Stimulated activated CD4-positive, alpha-beta T cell treated with anti-CD3 and anti-CD28 coated beads, Interleukin-4, amount 100 ng/mL, for 24 hours (primary cell): ENCODE results near the gene SRSF8.
"Not testable (repeated sequence)": the region's sequence is repeated elsewhere in the genome, so short reads cannot be mapped to it uniquely, and the experiment has no call there.

Experiments used
- DNase-seq: peaks from one replicate; pipeline ENCODE4 v3.0.0-alpha.2; 2020

The SRSF8 gene

GRCh38 chr11:95098826-95099225 is 32.1 kb downstream of the SRSF8 start:
- no peak for DNase-seq

GRCh38 chr11:95100191-95100648 is 33.5 kb downstream of the SRSF8 start:
- no peak for DNase-seq

DNA sequence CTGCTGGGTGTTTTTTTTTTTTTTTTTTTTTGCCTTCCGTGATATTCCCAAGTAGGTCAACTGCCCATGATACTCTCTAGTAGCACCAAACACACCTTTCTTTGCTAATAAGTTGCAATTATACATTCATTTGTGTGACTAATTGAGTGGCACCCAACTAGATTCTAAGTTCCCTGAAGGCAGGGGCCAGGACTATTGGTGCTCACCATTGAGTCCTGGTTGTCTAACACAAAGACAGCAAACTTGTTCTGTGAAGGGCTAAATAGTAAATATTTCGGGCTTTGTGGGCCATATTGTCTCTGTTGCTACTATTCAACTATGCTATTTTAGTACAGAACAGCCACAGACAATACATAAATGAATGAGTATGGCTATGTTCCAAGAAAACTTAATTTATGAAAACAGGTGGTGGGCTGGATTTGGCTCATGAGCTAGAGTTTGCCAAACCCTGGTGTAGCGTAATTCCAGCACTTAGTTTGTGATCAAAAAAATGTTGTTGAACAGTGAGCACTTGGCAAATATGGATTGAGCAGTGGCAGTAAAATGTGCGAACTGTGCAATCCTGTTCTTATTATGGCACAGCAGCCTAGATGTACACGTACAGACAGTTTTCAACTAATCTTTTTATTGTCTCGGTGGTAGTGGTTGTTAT is 34.3 kb downstream of the SRSF8 start:
- DNase-seq = no peak

DNA sequence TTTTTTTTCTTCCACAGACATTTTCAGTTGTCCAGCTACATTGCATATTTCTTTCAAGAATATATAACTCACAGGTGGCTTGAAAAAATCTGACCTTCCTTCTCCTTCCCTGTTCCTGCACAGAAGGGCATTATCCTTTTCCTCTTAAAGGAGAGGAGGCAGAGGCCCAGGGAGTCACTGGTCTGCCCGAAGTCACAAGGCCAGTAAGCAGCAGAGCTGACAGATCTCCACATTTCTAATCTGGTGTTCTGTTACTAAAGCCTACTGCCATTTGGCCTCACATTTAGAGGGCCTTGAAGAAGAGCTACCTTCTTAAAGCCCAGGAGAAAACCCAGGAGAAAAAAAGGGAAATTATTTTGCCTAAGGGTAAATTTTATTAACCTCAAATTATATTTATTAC is 35.2 kb downstream of the SRSF8 start:
- no peak for DNase-seq

GRCh38 chr11:95102733-95103132 is 36.0 kb downstream of the SRSF8 start:
- no peak for DNase-seq

- DNase-seq = no peak
Measured at GRCh38 chr11:95103701-95104100, 37.0 kb downstream of the SRSF8 start.

GRCh38 chr11:95104121-95104830 is 37.6 kb downstream of the SRSF8 start:
- DNase-seq = no peak

DNA sequence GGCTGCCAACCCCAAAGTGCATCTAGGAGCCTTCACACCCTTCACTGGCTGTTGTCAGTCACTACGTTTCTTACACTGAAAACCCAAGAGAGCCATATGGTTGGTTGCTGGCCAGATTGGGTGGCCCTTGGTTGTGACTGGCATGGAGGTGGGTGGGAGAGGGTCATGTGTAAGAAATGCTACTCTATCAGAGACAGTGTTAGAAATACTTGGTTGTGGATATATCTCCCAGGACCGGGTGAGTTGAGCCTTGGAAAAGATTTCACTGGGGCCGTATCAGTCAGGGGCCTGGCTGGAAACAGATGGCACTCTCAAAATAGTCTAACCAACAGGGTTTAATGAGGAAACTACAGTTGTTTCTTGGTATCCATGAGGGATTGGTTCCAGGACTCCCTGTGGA is 38.1 kb downstream of the SRSF8 start:
- no peak for DNase-seq

DNA sequence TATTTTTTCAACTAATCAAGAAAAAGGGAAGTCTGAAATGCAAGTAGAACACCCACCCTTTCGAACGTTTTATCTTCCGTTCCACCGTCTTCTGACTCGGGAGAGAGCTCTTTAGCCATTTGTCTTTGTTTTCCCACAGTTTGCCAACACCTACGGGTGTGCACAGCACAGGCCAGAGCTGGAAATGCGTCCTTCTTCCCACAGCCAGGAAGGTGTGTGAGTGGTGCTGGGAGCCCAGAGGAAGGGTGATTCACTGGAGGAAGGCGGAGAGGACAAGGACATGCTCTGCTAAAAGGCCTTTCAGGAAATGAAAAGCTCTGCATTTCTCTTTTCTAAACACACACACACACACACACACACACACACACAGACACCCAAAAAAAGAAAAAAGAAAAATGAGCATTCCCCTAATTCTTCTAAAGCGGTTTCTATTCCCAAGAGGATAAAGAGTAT is 41.5 kb downstream of the SRSF8 start:
- DNase-seq = no peak

DNA sequence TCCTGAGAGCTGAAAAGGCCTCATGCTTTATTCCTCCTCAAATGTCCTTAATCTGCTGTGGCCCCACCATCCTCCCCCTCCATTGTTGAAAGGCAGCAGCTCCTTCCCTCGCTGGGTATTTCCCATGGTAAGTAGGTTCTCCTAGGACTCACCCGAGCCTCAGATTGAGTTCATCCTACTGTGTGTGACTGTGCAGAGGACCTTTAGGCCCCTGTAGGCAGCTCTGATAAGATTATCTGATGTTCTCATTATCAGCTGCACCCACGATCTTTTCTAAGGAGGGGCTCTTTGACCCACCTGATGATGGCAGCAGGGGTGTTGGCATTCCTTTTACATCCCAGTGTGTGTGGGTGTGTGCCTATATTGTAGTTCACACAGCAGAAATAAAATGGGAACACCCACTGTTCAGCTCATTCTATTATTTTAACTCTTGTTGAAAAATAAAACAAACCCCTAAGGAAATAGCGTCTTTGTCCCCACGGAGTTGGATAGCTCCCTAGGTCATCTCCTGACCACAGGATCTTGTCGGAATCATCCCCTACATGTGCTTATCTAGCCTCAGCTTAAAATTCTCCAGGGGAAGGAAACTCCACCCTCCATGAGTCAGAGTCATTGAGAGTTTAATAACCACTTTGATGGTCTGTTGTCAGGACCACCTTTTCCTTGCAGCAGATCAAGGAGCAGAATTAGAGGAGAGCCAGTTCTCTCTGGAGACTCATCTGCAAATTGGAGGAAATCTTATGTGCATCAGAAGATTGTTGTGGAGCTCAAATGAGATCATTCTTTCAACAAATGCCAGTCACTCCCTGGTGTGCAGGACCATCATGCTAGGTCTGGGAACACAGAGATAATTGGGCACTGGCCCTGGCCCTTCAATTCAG is 42.2 kb downstream of the SRSF8 start:
- no peak for DNase-seq

DNA sequence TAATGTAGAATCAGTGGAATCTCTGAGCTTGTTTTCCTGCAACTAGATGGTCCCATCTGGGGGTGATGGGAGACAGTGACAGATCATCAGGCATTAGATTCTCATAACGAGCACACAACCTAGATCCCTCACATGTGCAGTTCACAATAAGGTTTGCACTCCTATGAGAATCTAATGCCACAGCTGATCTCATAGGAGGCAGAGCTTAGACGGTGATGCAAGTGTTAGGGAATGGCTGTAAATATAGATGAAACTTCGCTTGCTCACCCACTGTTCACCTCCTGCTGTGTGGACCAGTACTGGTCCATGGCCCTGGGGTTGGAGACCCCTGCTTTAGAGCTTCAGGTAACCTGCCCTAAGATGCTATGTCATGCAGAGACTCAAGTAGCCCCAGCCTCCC is 44.8 kb downstream of the SRSF8 start:
- DNase-seq = not testable (repeated sequence)

DNA sequence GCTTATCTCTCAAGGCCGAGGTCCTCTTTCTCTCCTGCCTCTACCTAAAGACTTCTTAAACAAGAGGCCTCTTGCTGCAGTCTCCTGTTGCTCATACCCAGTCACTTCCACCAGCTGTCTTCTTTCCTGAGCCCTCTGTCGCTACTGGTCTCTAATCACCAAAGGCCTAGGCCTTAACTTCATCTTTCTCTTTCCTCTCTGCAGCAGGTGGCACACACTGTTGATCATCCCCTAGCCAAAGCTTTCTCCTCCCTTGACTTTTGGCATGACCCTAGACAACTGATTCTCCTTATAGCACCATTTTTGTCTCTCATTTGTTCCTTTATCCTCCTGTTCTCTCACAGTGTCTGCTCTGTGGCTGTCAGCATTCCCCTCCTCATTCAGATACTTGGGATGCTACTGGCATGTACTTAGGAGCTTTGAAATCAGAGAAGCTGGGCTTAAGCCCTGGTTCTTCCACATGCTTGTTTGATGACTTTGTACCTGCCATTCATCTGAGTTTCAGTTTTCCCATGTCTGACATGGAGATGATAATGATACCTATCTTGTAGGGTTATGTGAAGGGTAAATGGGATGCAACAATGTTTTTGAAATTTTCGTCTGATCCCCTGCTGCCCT is 45.3 kb downstream of the SRSF8 start:
- DNase-seq = no peak

DNA sequence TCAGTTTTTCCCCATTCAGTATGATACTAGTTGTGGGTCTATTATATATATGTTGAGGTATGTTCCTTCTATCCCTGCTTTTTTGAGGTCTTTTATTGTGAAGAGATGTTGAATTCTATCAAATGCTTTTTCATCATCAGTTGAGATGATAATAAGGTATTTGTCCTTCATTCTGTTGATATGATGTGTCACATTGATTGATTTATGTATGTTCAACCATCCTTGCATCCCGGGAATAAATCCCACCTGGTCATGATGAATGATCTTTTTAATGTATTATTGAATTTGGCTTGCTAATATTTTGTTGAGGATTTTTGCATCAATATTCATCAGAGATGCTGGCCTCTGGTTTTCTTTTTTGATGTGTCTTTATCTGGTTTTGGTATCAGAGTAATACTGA is 48.9 kb downstream of the SRSF8 start:
- DNase-seq = no peak

DNA sequence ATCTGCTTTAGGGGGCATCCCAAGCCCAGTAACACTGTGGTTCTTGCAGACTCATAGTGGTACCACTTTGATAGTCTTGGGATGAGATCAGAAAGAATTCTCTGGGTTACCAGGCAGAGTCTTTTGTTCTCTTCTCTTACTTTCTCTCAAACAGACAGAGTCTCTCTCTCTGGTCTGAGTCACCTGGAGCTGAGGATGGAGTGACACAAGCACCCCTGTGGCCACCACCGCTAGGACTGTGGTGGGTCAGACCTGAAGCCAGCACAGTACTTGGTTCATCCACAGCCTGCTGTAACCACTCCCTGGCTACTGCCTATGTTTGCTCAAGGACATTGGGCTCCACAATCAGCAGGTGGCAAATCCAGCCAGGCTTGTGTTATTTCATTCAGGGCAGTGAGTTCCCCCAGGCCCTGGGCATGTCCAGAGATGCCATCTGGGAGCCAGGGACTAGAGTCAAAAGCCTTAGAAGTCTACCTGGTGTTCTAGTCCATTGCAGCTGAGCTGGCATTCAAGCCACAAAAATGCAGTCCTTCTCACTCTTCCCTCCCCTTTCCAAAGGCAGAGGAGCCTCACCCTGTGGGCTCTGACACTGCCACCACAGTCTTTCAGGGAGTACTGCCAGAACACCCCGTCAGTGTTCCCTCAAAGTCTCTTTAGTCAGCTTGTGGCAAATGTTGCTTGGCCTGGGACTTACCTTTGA is 52.8 kb downstream of the SRSF8 start:
- no peak for DNase-seq
